HG02885 (cell line): Measurements from ENCODE around the gene CLK4.

Experiments used
- ATAC-seq: cut with Tn5 transposase; IDR thresholded peaks from one replicate; pipeline ENCODE4 v1.9.1; 2021; ENCODE audit warnings: mild to moderate bottlenecking; ENCODE audit not compliant: unreplicated experiment, poor library complexity

Gene CLK4

GRCh38 chr5:178560911-178561310 is 65.9 kb downstream of the CLK4 start:
- no peak for ATAC-seq

GRCh38 chr5:178557416-178557815 is 69.4 kb downstream of the CLK4 start:
- no peak for ATAC-seq

- no peak for ATAC-seq
Observed at GRCh38 chr5:178555771-178556211, 71.1 kb downstream of the CLK4 start.

- ATAC-seq = no peak
Observed at GRCh38 chr5:178555005-178555404, 71.8 kb downstream of the CLK4 start.

GRCh38 chr5:178554311-178554710 is 72.5 kb downstream of the CLK4 start:
- no peak for ATAC-seq

GRCh38 chr5:178553517-178553916 is 73.3 kb downstream of the CLK4 start:
- no peak for ATAC-seq
